T47D (cell line): Measurements from ENCODE around the gene MBNL2.
A peak's percentile ranks its signal among the peaks of the same experiment; 100 is the strongest.

Source experiments
- DNase-seq, 2 experiments: peaks; one replicate each; pipeline versions ENCODE4 v3.0.0 to v3.0.0-alpha.2; 2011 to 2012; ENCODE audit warnings: low read depth in 1 of 2, low spot score in 1 of 2
- JUND ChIP-seq: IDR thresholded peaks from 2 replicates; pipeline ENCODE4 v1.6.1; 2012; ENCODE audit warnings: low read depth
- in situ Hi-C: cut with HindIII; loops from 2 replicates; pipeline ENCODE4 v1.10.0; 2016; ENCODE audit warnings: low sequenced_read_pairs, low pct_unique_long_range_greater_than_20kb

The MBNL2 gene

GRCh38 chr13:97280478-97280877, 58.3 kb downstream of the MBNL2 start:
- DNase-seq: peak in 1 of 2 experiments; percentile 63
- in situ Hi-C loops: no loop called here
- no peak for TF ChIP-seq JUND

GRCh38 chr13:97281028-97281427, 58.9 kb downstream of the MBNL2 start:
- in situ Hi-C loops: no loop called here
- DNase-seq: no peak
- no peak for TF ChIP-seq JUND

GRCh38 chr13:97282705-97283104, 60.6 kb downstream of the MBNL2 start:
- in situ Hi-C loops: no loop called here
- DNase-seq: no peak
- TF ChIP-seq JUND: no peak

- in situ Hi-C loops: no loop called here
- no peak for TF ChIP-seq JUND
- DNase-seq: no peak
Observed at GRCh38 chr13:97283888-97284287, 61.8 kb downstream of the MBNL2 start.

- no peak for TF ChIP-seq JUND
- DNase-seq: no peak
- in situ Hi-C loops: no loop called here
Observed at GRCh38 chr13:97284558-97284957, 62.4 kb downstream of the MBNL2 start.

GRCh38 chr13:97285221-97285955, 63.3 kb downstream of the MBNL2 start:
- no peak for DNase-seq
- in situ Hi-C loops: no loop called here
- TF ChIP-seq JUND: no peak

GRCh38 chr13:97286317-97287046, 64.3 kb downstream of the MBNL2 start:
- TF ChIP-seq JUND: no peak
- in situ Hi-C loops: no loop called here

GRCh38 chr13:97287047-97287383, 64.9 kb downstream of the MBNL2 start:
- TF ChIP-seq JUND: no peak
- in situ Hi-C loops: no loop called here
- DNase-seq: no peak

More at GRCh38 chr13:97286317-97287046, 64.3 kb downstream of the MBNL2 start:
- no peak for DNase-seq

- in situ Hi-C loops: no loop called here
- DNase-seq: no peak
- no peak for TF ChIP-seq JUND
Observed at GRCh38 chr13:97288486-97288900, 66.4 kb downstream of the MBNL2 start.

GRCh38 chr13:97289514-97290298, 67.6 kb downstream of the MBNL2 start:
- TF ChIP-seq JUND: no peak
- in situ Hi-C loops: no loop called here
- DNase-seq: no peak

- no peak for TF ChIP-seq JUND
- in situ Hi-C loops: no loop called here
- DNase-seq: no peak
Observed at GRCh38 chr13:97295283-97296182, 73.4 kb downstream of the MBNL2 start.

- in situ Hi-C loops: no loop called here
- DNase-seq: no peak
- TF ChIP-seq JUND: no peak
Observed at GRCh38 chr13:97296740-97297139, 74.6 kb downstream of the MBNL2 start.

GRCh38 chr13:97298816-97299215, 76.7 kb downstream of the MBNL2 start:
- TF ChIP-seq JUND: no peak
- in situ Hi-C loops: no loop called here

More at GRCh38 chr13:97298816-97299215, 76.7 kb downstream of the MBNL2 start:
- no peak for DNase-seq
